H1 (cell line): Measurements from ENCODE around the gene BBS5. TPM values are rescaled to one million over a fixed set of nuclear protein-coding genes. Genes with fewer than 3 reads are reported as not detected.

Source experiments
- CHD1 ChIP-seq: IDR thresholded peaks from 2 replicates; pipeline ENCODE4 v1.6.1; 2012; ENCODE audit warnings: low read depth, low read length, improper control_type of control experiment
- CREB1 ChIP-seq: IDR thresholded peaks from 2 replicates; pipeline ENCODE4 v1.6.1; 2012; ENCODE audit warnings: inconsistent platforms
- RAD21 ChIP-seq, 2 experiments: IDR thresholded peaks in 1 of 2; conservative IDR thresholded peaks in 1 of 2; 2 replicates each; pipeline ENCODE4 v1.6.1; 2011; ENCODE audit warnings: low read depth in 2 of 2, low read length in 2 of 2, improper control_type of control experiment in 1 of 2, inconsistent platforms in 1 of 2, mild to moderate bottlenecking in 1 of 2, moderate library complexity in 1 of 2
- RBBP5 ChIP-seq: IDR thresholded peaks from 2 replicates; pipeline ENCODE4 v1.7.1; 2012; ENCODE audit warnings: low read depth, mild to moderate bottlenecking, inconsistent platforms, low read length, moderate library complexity, borderline replicate concordance
- RFX5 ChIP-seq: IDR thresholded peaks from 2 replicates; pipeline ENCODE4 v1.6.1; 2011; ENCODE audit warnings: low read depth, low read length, improper control_type of control experiment, borderline replicate concordance
- TAF7 ChIP-seq: optimal IDR thresholded peaks from 2 replicates; pipeline ENCODE3; 2011; ENCODE audit warnings: low read depth, mild to moderate bottlenecking, inconsistent platforms, low read length, moderate library complexity, borderline replicate concordance
- polyA plus RNA-seq, 7 experiments: library from polyadenylated mRNA; depleted of rRNA in 3 of 7; stranded (reverse) in 5 of 7; unstranded in 2 of 7; fragments of >200 nt in 5 of 7; fragments of 200-250 nt in 2 of 7; gene quantifications; 1 replicate in 5 of 7; 2 replicates in 1 of 7; 4 replicates in 1 of 7; pipeline versions ENCODE4 v1.2.1 to v1.2.3, GENCODE V29; 2011 to 2013; ENCODE audit warnings: missing spikeins in 2 of 7, mixed read lengths in 2 of 7
- total RNA-seq: library from RNA; stranded (reverse); fragmentation: NEBNext Ultra II Directional; extraction: Animal tissue kit (Norgen Biotek cat#: 25700); gene quantifications from 2 replicates; pipeline ENCODE4 v1.2.1, GENCODE V29; 2021
- TF ChIP-seq, protein P1 (sequence below): fragments of 300-600 bp; sonication (generic); IDR thresholded peaks from 2 replicates; pipeline ENCODE4 v1.7.1; 2012; ENCODE audit warnings: low read length, moderate library complexity, mild to moderate bottlenecking, inconsistent platforms; ENCODE audit not compliant: insufficient replicate concordance

Gene BBS5
- total and polyA plus RNA-seq, 2 of the 8 experiments (the other 6 are each of a cell fraction or from before 2014, with no cell fraction given): 0.20 to 0.36 TPM

DNA sequence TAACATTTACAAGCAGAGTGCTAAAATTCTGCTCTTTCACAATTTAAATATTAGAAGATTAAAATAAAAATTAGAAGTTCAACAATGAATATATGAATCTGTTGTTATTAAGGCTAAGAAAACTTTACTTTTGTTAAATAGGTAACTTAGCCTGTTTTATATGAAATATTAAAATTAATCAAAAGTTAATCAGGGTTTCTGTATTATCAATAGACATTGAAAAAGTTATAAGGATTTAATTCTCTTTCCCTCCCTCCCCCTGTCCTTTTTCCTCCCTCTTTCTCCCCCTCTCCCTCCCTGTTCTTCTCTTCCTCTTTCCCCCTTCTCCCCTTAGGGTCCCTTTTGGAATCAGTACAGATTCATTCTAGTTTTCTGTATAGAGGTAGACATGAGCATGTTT is 12.1 kb downstream of the BBS5 start (continued):
- TF ChIP-seq, protein P1, sequence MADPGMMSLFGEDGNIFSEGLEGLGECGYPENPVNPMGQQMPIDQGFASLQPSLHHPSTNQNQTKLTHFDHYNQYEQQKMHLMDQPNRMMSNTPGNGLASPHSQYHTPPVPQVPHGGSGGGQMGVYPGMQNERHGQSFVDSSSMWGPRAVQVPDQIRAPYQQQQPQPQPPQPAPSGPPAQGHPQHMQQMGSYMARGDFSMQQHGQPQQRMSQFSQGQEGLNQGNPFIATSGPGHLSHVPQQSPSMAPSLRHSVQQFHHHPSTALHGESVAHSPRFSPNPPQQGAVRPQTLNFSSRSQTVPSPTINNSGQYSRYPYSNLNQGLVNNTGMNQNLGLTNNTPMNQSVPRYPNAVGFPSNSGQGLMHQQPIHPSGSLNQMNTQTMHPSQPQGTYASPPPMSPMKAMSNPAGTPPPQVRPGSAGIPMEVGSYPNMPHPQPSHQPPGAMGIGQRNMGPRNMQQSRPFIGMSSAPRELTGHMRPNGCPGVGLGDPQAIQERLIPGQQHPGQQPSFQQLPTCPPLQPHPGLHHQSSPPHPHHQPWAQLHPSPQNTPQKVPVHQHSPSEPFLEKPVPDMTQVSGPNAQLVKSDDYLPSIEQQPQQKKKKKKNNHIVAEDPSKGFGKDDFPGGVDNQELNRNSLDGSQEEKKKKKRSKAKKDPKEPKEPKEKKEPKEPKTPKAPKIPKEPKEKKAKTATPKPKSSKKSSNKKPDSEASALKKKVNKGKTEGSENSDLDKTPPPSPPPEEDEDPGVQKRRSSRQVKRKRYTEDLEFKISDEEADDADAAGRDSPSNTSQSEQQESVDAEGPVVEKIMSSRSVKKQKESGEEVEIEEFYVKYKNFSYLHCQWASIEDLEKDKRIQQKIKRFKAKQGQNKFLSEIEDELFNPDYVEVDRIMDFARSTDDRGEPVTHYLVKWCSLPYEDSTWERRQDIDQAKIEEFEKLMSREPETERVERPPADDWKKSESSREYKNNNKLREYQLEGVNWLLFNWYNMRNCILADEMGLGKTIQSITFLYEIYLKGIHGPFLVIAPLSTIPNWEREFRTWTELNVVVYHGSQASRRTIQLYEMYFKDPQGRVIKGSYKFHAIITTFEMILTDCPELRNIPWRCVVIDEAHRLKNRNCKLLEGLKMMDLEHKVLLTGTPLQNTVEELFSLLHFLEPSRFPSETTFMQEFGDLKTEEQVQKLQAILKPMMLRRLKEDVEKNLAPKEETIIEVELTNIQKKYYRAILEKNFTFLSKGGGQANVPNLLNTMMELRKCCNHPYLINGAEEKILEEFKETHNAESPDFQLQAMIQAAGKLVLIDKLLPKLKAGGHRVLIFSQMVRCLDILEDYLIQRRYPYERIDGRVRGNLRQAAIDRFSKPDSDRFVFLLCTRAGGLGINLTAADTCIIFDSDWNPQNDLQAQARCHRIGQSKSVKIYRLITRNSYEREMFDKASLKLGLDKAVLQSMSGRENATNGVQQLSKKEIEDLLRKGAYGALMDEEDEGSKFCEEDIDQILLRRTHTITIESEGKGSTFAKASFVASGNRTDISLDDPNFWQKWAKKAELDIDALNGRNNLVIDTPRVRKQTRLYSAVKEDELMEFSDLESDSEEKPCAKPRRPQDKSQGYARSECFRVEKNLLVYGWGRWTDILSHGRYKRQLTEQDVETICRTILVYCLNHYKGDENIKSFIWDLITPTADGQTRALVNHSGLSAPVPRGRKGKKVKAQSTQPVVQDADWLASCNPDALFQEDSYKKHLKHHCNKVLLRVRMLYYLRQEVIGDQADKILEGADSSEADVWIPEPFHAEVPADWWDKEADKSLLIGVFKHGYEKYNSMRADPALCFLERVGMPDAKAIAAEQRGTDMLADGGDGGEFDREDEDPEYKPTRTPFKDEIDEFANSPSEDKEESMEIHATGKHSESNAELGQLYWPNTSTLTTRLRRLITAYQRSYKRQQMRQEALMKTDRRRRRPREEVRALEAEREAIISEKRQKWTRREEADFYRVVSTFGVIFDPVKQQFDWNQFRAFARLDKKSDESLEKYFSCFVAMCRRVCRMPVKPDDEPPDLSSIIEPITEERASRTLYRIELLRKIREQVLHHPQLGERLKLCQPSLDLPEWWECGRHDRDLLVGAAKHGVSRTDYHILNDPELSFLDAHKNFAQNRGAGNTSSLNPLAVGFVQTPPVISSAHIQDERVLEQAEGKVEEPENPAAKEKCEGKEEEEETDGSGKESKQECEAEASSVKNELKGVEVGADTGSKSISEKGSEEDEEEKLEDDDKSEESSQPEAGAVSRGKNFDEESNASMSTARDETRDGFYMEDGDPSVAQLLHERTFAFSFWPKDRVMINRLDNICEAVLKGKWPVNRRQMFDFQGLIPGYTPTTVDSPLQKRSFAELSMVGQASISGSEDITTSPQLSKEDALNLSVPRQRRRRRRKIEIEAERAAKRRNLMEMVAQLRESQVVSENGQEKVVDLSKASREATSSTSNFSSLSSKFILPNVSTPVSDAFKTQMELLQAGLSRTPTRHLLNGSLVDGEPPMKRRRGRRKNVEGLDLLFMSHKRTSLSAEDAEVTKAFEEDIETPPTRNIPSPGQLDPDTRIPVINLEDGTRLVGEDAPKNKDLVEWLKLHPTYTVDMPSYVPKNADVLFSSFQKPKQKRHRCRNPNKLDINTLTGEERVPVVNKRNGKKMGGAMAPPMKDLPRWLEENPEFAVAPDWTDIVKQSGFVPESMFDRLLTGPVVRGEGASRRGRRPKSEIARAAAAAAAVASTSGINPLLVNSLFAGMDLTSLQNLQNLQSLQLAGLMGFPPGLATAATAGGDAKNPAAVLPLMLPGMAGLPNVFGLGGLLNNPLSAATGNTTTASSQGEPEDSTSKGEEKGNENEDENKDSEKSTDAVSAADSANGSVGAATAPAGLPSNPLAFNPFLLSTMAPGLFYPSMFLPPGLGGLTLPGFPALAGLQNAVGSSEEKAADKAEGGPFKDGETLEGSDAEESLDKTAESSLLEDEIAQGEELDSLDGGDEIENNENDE: no peak
- TF ChIP-seq CHD1: no peak
- no peak for TF ChIP-seq RAD21 (IDR thresholded peaks at IDR 0.05 in 1 of 2, conservative IDR thresholded peaks at IDR 0.05 in 1 of 2; ENCODE audit: low read depth in 2 of 2, low read length in 2 of 2)
- TF ChIP-seq TAF7: no peak
- no peak for TF ChIP-seq RBBP5
- no peak for TF ChIP-seq CREB1
- no peak for TF ChIP-seq RFX5
